GM18517 (cell line): ENCODE results near the gene DLK1.

Source experiments
- ATAC-seq: cut with Tn5 transposase; IDR thresholded peaks from one replicate; pipeline ENCODE4 v1.9.1; 2021; ENCODE audit warnings: mild to moderate bottlenecking, moderate library complexity; ENCODE audit not compliant: unreplicated experiment

Gene DLK1

DNA sequence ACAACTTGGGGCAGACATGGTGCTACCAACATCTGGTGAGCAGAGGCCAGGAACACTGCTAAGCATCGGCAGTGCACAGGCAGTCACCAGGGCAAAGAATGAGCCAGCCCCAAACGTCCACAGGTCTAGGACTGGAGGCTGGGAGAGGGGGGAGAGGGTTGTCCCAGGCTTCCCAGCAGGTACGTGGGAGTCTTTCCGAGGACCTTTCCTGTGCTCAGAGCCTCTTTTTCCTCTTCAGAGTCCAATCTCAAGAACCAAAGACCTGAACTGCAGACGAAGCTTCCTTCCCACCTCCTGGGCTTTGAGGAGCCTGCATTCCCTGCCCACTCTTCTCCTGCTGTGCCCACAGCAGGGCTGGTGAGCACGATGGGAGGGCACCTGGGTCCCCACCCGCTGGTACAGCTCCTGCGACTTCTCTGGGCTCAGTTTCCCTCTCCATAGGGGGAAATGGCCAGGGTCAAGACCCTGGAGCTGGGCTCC, 48.7 kb downstream of the DLK1 start:
- ATAC-seq = no peak

DNA sequence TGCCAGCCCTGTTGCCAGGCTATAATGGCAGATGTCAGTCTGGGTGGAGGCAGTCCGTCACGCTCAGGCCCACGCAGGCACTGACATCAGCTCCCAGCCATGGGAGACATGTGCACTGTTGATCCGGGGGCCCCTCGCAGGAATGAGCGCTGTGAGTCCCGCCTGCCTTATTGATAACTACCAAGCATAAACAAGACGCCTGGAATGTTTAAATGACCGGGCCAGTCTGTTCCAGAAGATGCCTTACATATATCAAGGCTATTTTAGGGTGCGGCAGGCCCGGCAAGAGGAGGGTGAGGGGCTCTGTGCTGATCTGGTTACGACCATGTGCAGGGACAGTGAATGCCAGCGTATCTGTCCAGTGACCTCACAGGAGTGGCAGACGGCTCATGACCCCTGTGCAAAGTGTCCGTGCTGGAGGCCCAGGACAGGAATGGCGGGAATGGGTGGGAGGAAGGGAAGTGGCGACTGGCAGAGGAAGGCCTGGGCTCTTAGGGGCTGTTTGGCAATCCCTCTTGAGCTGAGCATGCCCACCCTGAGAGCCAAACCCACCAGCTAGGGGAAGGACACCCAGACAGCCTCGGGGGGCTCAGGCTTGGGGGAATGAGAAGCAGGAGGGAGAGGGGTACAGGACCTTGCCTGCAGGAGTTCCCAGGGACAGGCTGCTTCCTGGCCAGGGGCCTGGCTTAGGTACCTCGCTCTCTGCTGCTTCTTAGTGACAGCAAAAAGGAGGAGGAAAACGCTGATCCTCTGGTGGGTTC, 49.3 kb downstream of the DLK1 start:
- ATAC-seq = no peak

DNA sequence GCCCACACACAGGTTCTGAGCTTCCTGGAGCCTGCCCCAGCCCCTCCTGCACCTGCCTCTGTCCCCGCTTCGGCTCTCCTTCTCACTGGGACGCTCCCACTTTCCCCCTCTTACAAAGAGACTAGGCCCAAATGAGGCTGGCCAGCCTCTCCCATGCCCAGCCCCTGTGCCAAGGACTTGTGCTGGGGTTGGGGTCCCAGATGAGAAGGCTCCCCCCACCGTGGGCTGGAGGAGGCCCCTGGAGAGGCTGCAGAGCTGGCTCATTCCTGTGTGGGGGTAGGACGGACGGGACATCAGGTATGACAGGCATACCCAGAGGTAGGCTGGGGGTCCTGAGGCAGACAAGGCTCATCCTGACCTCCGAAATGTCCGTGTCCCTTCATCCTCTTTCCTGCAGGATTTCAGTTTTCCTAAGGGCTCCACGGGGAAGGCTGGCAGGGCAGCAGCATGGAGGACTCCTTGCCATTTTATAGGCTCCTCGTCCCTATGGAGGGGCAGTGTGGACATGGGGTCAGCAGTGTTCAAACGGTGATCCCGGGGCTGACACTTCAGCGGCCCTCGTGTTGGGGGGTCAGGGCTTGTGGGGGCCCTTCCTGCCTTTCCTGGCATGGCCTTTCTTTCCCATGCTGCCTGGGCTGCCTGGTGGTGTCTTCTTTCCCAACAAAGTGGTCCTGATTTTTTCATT, 50.1 kb downstream of the DLK1 start:
- ATAC-seq = no peak

DNA sequence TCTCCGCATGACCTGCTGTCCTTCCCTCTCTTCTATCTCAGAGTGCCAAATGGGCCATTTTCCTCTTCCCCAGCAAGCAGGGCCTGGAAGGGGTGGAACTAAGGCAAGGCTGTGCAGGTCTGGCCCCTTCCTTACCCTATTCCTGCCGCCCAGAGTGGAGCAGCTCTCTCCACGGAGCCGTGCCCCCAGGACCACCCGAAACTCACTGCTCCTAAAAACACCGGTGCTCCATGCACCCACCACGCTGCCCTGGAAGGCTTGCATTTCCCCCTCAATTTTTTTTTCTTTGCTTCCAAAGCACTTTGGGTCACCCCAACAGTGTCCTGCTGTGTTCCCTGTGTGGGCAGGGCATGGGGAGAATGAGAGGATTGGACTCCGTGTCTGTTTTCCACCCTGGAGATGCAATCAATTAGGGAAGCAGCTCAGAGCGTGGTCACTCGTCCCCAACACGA, 50.7 kb downstream of the DLK1 start:
- no peak for ATAC-seq

DNA sequence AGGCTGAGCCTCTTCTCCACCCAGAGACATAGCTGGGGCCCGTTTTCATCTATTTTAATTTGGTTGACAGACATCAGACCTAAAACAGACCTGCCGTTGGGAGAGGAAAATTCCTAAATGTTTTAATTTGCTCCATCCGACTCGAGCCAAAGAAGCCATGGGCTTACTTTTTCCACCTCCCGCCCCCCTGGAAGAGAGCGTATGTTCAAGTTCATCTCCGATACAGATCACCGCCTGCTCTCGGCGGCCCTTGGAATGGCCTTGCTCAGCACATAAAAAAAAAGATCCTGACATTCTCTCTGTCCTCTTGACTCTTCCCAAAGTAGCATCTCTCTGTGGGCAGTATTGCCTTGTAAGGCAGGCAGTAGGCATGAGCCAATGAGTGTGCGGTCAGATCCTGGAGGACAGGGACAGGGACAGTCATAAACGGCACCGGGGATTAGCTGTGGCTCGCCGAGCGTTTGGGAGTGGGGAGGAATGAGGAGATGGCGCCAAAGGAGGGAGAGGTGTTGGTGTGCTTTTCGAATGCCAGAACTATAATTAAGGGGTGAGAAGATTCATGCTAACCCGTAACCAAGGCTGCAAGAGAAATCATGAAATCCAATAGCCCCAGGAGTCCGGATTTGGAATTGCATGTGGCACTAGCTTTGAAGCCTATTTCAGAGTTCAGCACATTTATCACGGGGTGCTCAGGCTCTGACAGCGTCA, 51.3 kb downstream of the DLK1 start:
- no peak for ATAC-seq

DNA sequence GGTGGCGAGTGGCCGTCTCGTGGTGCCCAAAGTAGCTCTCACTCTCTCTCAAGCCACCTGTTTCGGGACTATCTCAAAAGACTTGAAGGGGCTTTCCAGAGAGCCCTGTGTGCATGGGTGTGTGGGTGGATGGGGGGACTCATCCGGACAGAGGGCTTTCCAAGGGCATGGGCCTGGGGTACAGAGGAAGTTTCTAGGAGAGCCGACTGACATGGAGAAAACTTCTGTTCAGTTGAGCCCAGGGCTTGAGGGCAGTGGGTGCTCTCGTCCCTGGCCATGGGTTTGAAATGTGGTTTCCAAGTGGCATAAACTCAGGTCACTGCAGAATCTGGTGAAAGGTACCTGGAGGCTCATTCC, 51.8 kb downstream of the DLK1 start:
- ATAC-seq = no peak

DNA sequence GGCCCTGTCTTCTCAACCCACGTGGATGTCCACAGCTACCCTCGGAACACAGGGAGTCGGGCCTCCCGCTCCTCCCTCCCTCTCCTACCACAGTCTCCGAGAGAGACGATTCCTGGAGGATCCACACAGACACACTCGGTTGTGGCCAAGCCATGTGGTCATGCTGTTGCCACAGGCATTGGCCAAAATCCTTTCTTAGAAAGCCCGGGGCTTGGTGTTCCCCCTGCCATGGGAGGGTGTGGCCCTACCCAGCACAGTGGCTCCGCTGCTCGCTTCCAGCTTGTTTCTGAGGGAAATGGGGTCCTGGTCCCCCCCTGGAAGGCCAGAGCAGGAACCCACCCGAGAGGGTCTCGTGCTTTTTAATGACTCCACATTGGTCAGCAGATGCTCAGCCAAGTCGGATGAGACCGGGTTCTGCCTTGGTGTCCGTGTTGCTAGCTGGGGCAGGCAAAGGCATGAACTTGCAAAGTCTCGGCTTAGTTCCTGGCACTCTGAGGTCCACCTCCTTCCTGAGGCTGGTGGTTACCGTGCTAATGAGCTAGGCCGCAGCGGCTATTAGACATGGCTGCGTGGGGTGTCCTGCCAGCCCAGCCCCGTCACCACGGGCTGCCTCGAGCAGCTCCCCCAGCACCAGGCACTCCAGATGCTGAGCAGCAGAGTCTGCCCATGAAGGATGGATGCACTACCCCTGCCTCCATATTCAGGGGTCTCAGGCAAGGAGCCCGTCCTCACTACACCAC, 52.4 kb downstream of the DLK1 start:
- ATAC-seq = no peak

DNA sequence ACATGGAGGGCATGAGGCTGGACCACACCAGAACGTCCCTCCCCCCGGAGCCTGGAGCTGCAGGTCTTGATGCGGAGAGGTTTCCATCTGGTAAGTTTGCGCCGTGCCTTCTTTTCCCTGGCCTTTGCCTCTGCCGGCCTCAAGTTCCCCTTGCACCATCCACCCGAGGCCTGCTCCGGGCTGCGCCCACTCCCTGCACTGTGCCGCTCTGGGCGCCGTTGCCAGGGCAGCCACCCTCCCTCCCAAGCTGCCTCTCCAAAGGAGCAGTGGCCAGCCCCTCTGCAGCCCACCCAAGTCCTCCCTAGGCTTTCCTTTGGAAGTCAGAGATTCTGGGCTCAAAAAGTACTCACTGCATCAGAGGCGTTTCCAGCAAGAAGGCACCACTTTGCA, 53.0 kb downstream of the DLK1 start:
- no peak for ATAC-seq

DNA sequence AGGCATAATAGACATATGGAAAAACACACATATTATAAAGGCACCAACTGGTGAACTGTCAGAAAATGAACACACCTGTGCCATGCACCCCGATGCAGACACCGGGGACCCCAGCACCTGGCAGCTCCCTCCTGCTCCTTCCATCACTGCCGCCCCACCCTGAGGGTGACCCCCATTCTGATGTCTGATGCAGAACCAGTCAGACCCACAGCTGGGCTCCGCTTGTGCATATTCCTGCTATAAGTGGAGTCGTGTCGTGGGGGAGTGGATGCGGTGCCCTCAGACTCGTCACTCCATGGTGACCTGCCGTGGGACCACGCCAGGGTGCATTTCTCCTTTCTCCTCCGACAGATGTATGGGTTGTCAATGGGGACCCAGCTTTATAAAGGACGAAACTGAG, 53.6 kb downstream of the DLK1 start:
- ATAC-seq = no peak

DNA sequence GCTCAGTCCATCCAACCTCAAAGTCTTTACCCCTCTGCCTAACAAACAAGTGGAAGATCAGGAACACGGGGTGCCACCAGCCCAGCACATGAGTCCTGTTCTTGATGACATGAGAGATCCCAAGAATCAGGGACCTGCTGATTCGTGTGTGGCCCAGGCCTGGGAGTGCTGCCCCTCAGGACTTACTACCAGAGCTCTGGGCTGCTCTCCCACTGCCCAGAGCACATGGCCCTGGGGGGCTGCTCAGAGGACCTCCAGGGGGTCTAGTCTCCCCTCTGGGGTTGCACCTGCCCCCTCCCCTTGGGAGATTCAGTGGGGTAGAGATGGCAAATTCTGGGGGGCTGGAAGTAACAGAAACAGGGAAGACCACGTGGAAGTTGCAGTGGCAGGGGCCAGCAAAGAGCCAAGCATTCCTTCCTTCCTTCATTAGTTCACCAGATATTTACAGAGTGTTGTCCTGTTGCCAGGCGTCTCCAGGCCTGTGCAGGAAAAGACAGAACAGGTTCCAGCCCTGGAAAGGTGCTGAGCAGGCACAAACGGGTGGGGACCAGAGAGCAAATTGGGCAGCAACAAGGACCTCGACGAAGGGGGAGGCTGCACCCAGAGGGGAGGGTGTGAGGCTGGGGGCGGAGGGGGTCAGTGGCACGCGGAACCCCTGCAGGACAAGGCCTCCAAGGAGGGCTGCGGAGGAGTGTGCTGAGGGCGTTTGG, 54.1 kb downstream of the DLK1 start:
- ATAC-seq = no peak

DNA sequence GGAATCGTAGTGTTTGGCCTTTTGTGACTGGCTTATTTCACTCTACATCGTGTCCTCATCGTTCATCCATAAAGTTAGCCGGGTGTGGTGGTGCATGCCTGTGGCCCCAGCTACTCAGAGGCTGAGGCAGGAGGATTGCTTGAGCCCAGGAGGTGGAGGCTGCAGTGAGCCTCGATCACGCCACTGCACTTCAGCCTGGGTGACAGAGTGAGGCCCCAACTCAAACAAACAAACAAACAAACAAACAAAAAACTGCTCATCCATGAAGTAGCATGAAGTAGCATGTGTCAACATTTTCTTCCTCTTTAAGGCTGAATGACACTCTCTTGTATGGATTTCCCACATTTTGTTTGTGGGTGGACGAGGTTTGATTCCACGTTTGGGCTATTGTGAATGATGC, 55.3 kb downstream of the DLK1 start:
- ATAC-seq = no peak

DNA sequence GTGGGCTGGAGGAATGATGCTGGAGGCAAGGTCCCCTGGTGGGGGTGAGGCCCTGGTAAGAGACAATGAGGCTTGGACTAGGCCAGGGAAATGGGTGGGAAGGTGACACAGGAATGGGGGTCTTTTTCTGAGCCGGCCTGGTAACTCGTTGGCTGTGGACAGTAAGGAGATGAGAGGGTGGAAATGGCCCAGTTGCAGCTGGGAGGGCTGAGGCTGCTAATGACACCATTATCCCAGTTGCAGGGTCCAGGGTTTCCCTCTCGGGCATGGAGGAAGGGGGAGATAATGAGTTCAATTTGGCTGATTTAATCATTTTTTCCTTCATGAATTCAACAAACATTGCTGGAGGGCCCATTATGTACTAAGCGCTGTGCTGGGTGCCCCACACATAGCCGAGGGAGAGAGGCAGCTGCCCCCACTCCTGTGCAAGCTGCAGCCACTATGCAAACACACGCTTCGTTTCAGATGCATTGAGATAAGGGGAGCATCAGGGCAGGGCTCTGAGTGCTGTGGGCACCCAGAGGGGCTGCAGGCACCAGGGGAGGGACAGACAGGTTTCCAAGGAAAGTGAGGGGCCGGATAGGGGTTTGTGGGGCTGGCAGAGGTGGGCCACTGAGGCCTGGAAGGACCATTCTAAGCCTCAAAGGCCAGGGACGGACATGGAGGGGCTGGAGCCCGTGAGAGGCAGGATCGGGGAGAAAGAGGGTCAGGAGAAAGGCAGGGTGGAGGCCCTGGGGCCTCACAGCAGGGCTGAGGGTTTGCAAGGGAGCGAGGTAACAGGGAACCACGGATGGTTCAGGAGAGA, 56.0 kb downstream of the DLK1 start:
- no peak for ATAC-seq

DNA sequence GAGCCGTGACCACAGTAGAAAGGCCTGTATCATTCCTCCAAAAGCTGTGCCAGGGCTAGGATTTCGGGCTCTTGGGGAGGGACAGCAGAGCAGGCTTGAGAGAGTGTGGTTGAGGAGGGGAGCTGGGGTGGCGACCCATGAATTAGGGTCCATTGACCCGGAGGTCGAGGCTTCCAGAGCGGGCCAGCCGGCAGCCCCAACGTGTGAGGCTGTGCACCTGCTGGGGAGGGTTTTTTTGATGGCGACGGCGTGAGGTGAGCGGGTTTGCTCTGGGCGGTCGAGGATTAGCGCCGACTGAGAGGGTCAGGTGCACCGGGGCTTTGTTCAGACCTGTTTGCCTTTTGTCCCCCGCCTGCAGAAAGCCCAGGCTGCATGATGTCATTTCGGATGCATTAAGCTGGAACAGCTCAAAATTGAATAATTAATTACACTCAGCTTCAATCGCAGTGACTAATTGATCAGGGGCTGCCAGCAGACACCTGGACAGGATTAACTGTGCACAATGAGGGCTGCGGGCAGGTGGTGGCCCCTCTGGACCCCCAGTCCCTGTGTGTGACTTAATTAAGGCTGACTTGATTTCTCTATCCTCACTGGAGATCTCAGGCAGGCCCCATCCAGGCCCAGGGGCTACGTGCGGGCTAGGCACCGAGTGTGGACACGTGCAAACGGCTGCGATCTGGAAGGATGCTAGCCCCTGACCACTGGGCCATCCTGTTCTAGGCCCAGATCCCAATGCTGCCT, 57.1 kb downstream of the DLK1 start:
- ATAC-seq = no peak

DNA sequence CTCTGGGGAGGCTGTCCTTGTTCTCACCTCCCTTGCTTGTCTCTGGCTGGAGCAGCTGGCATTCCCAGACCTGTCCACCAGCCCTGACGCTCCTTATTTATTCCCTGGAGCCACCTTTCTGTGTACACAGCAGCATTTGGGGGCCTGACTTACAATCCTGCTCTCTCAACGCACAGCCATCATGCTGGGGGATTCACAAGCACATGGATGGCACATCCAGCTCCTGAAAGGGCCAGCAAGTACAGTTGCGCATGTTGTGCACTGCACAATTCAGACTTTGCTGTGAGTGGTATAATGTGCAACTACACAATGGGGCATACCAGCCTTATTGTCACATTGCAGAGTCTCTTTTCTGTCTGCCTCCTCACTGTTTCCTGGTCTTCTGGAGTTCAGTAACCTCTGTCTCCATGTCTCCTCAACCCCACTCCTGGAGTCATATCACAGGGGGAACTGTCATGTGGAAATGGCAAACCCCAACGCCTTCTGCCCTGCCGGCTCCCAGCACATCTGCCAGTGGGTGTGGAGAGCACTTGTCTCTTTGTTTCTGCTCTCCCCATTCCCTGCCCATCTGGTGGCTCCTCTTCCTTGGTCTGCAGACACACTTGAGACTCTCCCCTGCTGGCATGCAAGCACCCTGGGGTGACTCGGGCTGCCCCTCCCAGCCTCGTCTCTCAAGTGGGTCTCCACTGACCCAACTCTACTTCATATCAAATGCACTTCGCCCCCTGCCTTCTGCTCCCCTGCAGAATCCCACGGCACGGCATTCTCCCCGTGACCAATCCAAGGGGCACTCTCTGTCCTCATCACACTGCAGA, 58.0 kb downstream of the DLK1 start:
- ATAC-seq = no peak

DNA sequence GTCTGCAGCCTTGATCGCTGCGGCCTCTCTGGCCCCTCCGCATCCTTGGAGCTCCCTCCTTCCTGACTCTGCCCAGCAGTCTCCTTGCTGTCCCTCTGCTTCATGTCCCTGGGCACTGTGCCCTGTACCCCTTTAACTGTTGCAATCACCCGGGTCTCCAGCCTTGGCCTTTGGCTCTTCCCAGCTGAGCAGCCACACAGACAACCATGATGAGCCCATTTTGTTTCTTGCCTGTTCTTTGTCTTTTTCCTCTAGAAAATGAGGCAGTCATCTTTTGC, 58.6 kb downstream of the DLK1 start:
- ATAC-seq = no peak

DNA sequence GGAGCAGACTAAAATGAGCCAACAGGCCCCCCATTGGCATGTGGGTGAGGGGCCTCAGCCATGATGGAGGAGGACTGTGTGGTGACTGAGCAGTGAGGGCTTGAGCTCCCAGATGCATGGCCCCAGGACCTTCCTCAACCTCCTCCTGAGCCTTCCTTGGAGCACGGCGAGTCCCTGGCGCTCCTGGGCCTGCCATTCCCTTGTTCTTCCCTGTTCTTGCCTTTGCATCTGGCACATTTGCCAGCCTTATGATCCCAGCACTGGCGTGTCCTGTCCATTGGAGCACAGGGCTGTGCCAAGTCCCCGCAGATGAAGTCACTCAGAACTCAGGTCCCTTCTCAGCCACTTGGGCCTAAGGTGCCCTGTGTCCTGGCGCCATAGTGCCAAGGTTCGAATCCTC, 58.9 kb downstream of the DLK1 start:
- ATAC-seq = no peak

DNA sequence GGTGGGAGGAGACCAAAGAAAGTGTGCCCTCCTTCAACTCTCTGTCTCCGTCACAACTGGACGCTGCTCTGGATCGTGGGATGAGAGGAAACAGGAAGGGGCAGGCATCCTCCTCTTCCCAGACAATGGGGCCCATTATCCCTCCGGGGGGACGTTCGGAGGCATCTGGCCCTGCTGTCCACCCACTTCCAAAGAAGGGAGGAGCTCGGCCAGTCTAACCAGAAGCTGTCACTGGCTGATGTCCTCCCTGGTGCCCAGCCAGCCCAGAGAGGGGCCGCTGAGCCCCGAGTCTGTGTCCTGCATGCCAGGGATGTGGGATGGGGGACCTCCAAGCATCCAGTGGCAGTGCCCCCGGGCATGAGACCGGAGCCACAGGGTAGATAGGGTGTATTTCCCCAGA, 59.4 kb downstream of the DLK1 start:
- ATAC-seq = no peak

DNA sequence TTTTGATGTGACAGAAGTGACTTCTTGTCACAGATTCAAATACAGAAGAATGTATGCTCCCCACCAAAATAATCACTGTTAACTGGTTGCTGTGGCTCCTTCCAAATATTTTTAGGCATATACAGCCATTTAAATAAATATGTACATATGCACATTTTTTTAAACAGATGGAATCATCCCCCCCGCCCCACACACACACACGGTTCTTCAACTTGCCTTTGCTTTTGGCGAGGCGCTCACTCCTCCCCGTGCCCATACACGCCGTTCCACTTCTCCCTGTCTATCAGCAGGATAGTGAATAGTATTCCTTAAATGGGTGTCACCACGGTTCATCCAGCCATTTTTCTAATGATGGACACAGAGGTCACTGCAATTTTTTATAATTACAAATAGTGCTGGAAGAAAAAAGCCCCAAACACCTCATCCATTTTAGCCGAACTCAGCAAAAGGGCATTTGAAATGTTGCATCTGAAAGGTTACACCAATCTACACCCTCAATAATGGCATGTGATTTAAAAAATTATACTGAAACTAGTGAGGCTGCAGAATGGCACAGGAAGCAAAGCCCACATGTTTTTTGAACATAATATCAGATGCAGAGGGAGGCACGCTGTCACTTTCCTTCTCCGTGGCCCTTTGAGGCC, 60.0 kb downstream of the DLK1 start:
- no peak for ATAC-seq
